Body of pancreas (tissue), 4 donors: ENCODE data around the gene GLIPR1.

ENCODE experiments used
- CTCF ChIP-seq, 7 experiments: fragments of 450-650 bp in 4 of 7; fragments of 200-600 bp in 3 of 7; sonication (generic) in 3 of 7; IDR thresholded peaks; one replicate each; pipeline ENCODE4 v1.5.1; 2016 to 2019; ENCODE audit warnings: antibody characterized with exemption in 7 of 7
- POLR2A ChIP-seq, 3 donors: fragments of 450-650 bp; IDR thresholded peaks; one replicate each; pipeline ENCODE4 v1.6.1; 2016; ENCODE audit warnings: antibody characterized with exemption in 3 of 3, mild to moderate bottlenecking in 2 of 3

- TF ChIP-seq CTCF (IDR thresholded peaks at IDR 0.05) (no peak), POLR2A (IDR thresholded peaks at IDR 0.05) (no peak)
Observed at GRCh38 chr12:75507086-75507485, 26.5 kb downstream of the GLIPR1 start.
